ENCODE measurements around the gene PTPRN2. TPM values are rescaled to one million over a fixed set of nuclear protein-coding genes. Genes with fewer than 3 reads are reported as not detected.

Gene PTPRN2
- total and polyA plus RNA-seq, 2 of the 8 experiments (the other 6 are each of a cell fraction or from before 2014, with no cell fraction given), result 2.6 to 4.5 TPM

- H2AK5ac ChIP-seq (ENCODE audit: low read depth, low read length), result no peak overlapping the region
- H2BK15ac ChIP-seq (ENCODE audit: low read length), result no peak overlapping the region
- H3K14ac ChIP-seq (ENCODE audit: insufficient read length), result no peak overlapping the region
- H4K20me1 ChIP-seq (replicated peaks in 1 of 2; ENCODE audit: control insufficient read depth in 1 of 2, insufficient read depth in 2 of 2, low read length in 2 of 2), result peaks cover 0 to 18% of the 10 kb centered on the region in 2 experiments
- no peak overlapping the region for H3K4me2 ChIP-seq (ENCODE audit: insufficient read depth in 1 of 2, low read depth in 2 of 2, low read length in 2 of 2)
- no peaks in the 10 kb centered on the region for H3K79me2 ChIP-seq (ENCODE audit: control insufficient read depth in 1 of 2, insufficient read depth in 2 of 2, low read length in 2 of 2)
- H3K23ac ChIP-seq (ENCODE audit: insufficient read length), result no peak overlapping the region
- H3K79me1 ChIP-seq (ENCODE audit: low read depth, low read length), result no peaks in the 10 kb centered on the region
- H2AFZ ChIP-seq (ENCODE audit: low read length), result no peak overlapping the region
- no peaks in the 10 kb centered on the region for H3K4me1 ChIP-seq (replicated peaks in 1 of 4; ENCODE audit: control insufficient read depth in 3 of 4, insufficient read depth in 4 of 4, low read length in 3 of 4)
- no peak overlapping the region for H3K9ac ChIP-seq (replicated peaks in 1 of 4; ENCODE audit: extremely low read depth in 1 of 4, low read depth in 3 of 4, low read length in 3 of 4)
- FAIRE-seq (no peak), DNase-seq (ENCODE audit: low read depth in 1 of 2, low spot score in 2 of 2) (no peak)
- H4K8ac ChIP-seq (ENCODE audit: extremely low read depth, insufficient read depth, low read length), result no peak overlapping the region
- H3K36me3 ChIP-seq (ENCODE audit: control insufficient read depth in 2 of 4, insufficient read depth in 4 of 4, low read length in 3 of 4), result no peaks in the 10 kb centered on the region; a peak in 1 of 8 replicates
- 0 out of 7 replicates have a peak, but pooled peaks cover 0 to 2% (median 0%) of the 10 kb centered on the region in 4 experiments for H3K27me3 ChIP-seq (replicated peaks in 1 of 4; ENCODE audit: control insufficient read depth in 3 of 4, extremely low read depth in 1 of 4, insufficient read depth in 3 of 4, low read length in 3 of 4)
- H2BK5ac ChIP-seq (ENCODE audit: low read depth, low read length), result no peak overlapping the region
- no peak overlapping the region for H3K27ac ChIP-seq (ENCODE audit: low read depth, low read length)
- peaks cover 23% of the 10 kb centered on the region; the same call in 1 of the 2 replicates for H3K23me2 ChIP-seq (ENCODE audit: low read depth, low read length)
- H3K18ac ChIP-seq (ENCODE audit: extremely low read depth, low read length), result no peak overlapping the region
- 94% methylated on average over 19 of the region's 19 CpGs; no CpG with 5 or more reads in 1 of the 2 experiments for WGBS, 2 experiments (ENCODE audit: extremely low coverage in 1 of 2, insufficient coverage in 1 of 2, insufficient read length in 1 of 2, insufficient replicate concordance in 2 of 2, low coverage in 1 of 2, low lambda C conversion rate in 2 of 2, missing lambda C conversion rate in 1 of 2)
- no peak overlapping the region for H3K56ac ChIP-seq (replicated peaks; ENCODE audit: insufficient read length, low read depth, low read length)
- no peak overlapping the region for H2BK12ac ChIP-seq (ENCODE audit: low read depth, low read length)
- no peak overlapping the region for H3K4ac ChIP-seq (replicated peaks; ENCODE audit: insufficient read length, low read depth, low read length)
- ChIA-PET POLR2A (ENCODE audit: partially characterized antibody) (no interaction called here), CTCF (ENCODE audit: partially characterized antibody) (interaction anchor here (0.8 to 1.1 kb wide), 2 partner anchors 11 to 295 kb away, joined by 3 to 4 read pairs; no protein-coding TSS in a partner anchor)
- H4K5ac ChIP-seq (ENCODE audit: insufficient read length, low read depth, low read length), result no peak overlapping the region
- no peak overlapping the region for H4K91ac ChIP-seq (replicated peaks; ENCODE audit: insufficient read length, low read length)
- H3K4me3 ChIP-seq (ENCODE audit: extremely low read depth in 1 of 4, insufficient read depth in 2 of 4, low read depth in 3 of 4, low read length in 4 of 4), result no peak overlapping the region
- peaks cover 4 to 14% of the 10 kb centered on the region in 2 experiments; a peak in 3 of 4 replicates for H3K9me3 ChIP-seq (ENCODE audit: insufficient read depth in 2 of 2, low read depth in 1 of 2, low read length in 1 of 2)
- H2BK20ac ChIP-seq (ENCODE audit: low read length), result no peak overlapping the region
- no peak overlapping the region for H2BK120ac ChIP-seq (replicated peaks; ENCODE audit: low read depth, low read length)
- no peak for TF ChIP-seq CHD2 (IDR thresholded peaks at IDR 0.05; ENCODE audit: low read length)
- no peak for TF ChIP-seq TAF7 (optimal IDR thresholded peaks at IDR 0.05; ENCODE audit: borderline replicate concordance, low read depth, low read length)
- TF ChIP-seq RFX5 (IDR thresholded peaks at IDR 0.05; ENCODE audit: borderline replicate concordance, low read depth, low read length), result no peak
- no peak for TF ChIP-seq TAF1 (IDR thresholded peaks at IDR 0.05; ENCODE audit: low read depth, low read length)
- TF ChIP-seq FOSL1 (IDR thresholded peaks at IDR 0.05; ENCODE audit: insufficient read depth, low read depth, low read length), result no peak
- TF ChIP-seq PHF8 (conservative IDR thresholded peaks at IDR 0.05; ENCODE audit: low read depth, low read length), result no peak
- no peak for TF ChIP-seq CREB1 (IDR thresholded peaks at IDR 0.05)
- no peak for TF ChIP-seq E2F6 (IDR thresholded peaks at IDR 0.05)
- TF ChIP-seq RAD21 (IDR thresholded peaks at IDR 0.05 in 1 of 2, conservative IDR thresholded peaks at IDR 0.05 in 1 of 2; ENCODE audit: low read depth in 2 of 2, low read length in 2 of 2), result no peak
- no peak for TF ChIP-seq RNF2 (IDR thresholded peaks at IDR 0.05; ENCODE audit: borderline replicate concordance, low read depth, low read length, missing control alignments, poor library complexity, severe bottlenecking)
- no peak for TF ChIP-seq POLR2A (IDR thresholded peaks at IDR 0.05; ENCODE audit: control extremely low read depth in 1 of 2, low read depth in 2 of 2, low read length in 2 of 2)
- no peak for TF ChIP-seq SP2 (IDR thresholded peaks at IDR 0.05; ENCODE audit: low read length)
These were observed 818.0 kb downstream of the PTPRN2 start for GRCh38 chr7:157769526-157770215.

Data from H1 (cell line).